Right renal cortex interstitium (tissue), 3 donors: ENCODE measurements around the gene NR2C2AP. TPM values are rescaled to one million over a fixed set of nuclear protein-coding genes. Genes with fewer than 3 reads are reported as not detected.
"Not testable (repeated sequence)": the region's sequence is repeated elsewhere in the genome, so short reads cannot be mapped to it uniquely, and the experiment has no call there.

Experiments
- DNase-seq, 3 donors: peaks; one replicate each; pipeline ENCODE4 v3.0.0-alpha.2; 2013; ENCODE audit warnings: low read depth in 3 of 3, low spot score in 2 of 3
- polyA plus RNA-seq, 3 donors: library from polyadenylated mRNA; unstranded; fragments of 120-200 nt; gene quantifications; one replicate each; pipeline ENCODE4 v1.2.1, GENCODE V29; 2013; ENCODE audit not compliant: insufficient read length in 3 of 3

Gene NR2C2AP
- polyA plus RNA-seq, result 10 to 100 TPM; 13.6 to 14.8 (median 13.8) TPM

- DNase-seq, result peak; percentile 67 to 78 (median 72)
Measured at GRCh38 chr19:19203012-19203856, at the start of gene NR2C2AP. TSS of gene NR2C2AP (minus strand) at chr19:19203414. CDS start at chr19:19203060, 354 bp downstream.

- no peak for DNase-seq
Measured at GRCh38 chr19:19250196-19250801, 47.1 kb upstream of the NR2C2AP start.

GRCh38 chr19:19240476-19240875 lies 37.3 kb upstream of the NR2C2AP start:
- no peak for DNase-seq

GRCh38 chr19:19239675-19240074 lies 36.5 kb upstream of the NR2C2AP start:
- DNase-seq, result no peak

GRCh38 chr19:19238126-19238894 lies 35.1 kb upstream of the NR2C2AP start:
- DNase-seq, result no peak

GRCh38 chr19:19236173-19236572 lies 33.0 kb upstream of the NR2C2AP start:
- DNase-seq, result no peak

- no peak for DNase-seq
Measured at GRCh38 chr19:19234220-19234816, 31.1 kb upstream of the NR2C2AP start.

- no peak for DNase-seq
Measured at GRCh38 chr19:19232261-19232721, 29.1 kb upstream of the NR2C2AP start.

- no peak for DNase-seq
Measured at GRCh38 chr19:19230999-19231398, 27.8 kb upstream of the NR2C2AP start.

- DNase-seq, result no peak
Measured at GRCh38 chr19:19229701-19230100, 26.5 kb upstream of the NR2C2AP start.

- no peak for DNase-seq
Measured at GRCh38 chr19:19227217-19227616, 24.0 kb upstream of the NR2C2AP start.

- DNase-seq, result no peak
Measured at GRCh38 chr19:19226663-19227062, 23.4 kb upstream of the NR2C2AP start.

GRCh38 chr19:19226204-19226603 lies 23.0 kb upstream of the NR2C2AP start:
- no peak for DNase-seq

- no peak for DNase-seq
Measured at GRCh38 chr19:19224852-19225494, 21.8 kb upstream of the NR2C2AP start.

GRCh38 chr19:19224150-19224851 lies 21.1 kb upstream of the NR2C2AP start:
- DNase-seq, result no peak

- DNase-seq, result no peak
Measured at GRCh38 chr19:19223636-19224035, 20.4 kb upstream of the NR2C2AP start.

- DNase-seq, result no peak
Measured at GRCh38 chr19:19223060-19223459, 19.8 kb upstream of the NR2C2AP start.

GRCh38 chr19:19221000-19221399 lies 17.8 kb upstream of the NR2C2AP start:
- DNase-seq, result not testable (repeated sequence)

GRCh38 chr19:19218911-19219310 lies 15.7 kb upstream of the NR2C2AP start:
- no peak for DNase-seq

GRCh38 chr19:19217099-19217498 lies 13.9 kb upstream of the NR2C2AP start:
- DNase-seq, result no peak
